WTC11 (cell line): ENCODE data around the gene EDARADD. TPM values are rescaled to one million over a fixed set of nuclear protein-coding genes. Genes with fewer than 3 reads are reported as not detected.

Source experiments
- ATAC-seq: fragments of 200-7000 bp; cut with Tn5 transposase; 2 replicates; pipeline ENCODE4 v1.10.0; 2021; ENCODE audit warnings: mild to moderate bottlenecking, moderate library complexity
- CTCF ChIA-PET: fragments of 300-600 bp; sonication (Branson Sonifier 250); formaldehyde crosslinking; loops from one replicate; lab custom pipeline; 2021; ENCODE audit warnings: antibody characterized with exemption; lab: Charles Lee
- POLR2A ChIA-PET: fragments of 350-600 bp; sonication (Branson Sonifier 250); formaldehyde crosslinking; loops from one replicate; lab custom pipeline; 2021; ENCODE audit warnings: antibody characterized with exemption; lab: Charles Lee
- DNase-seq: peaks from one replicate; pipeline ENCODE4 v3.0.0; 2021; ENCODE audit warnings: low spot score
- H3K27ac Mint-ChIP-seq: 2 replicates; pipeline ENCODE4 v1.8.0; 2021; ENCODE audit warnings: mixed read lengths
- H3K27me3 Mint-ChIP-seq: 2 replicates; pipeline ENCODE4 v1.8.0; 2021; ENCODE audit warnings: low read depth, mild to moderate bottlenecking, moderate library complexity, mixed read lengths
- H3K36me3 Mint-ChIP-seq: 2 replicates; pipeline ENCODE4 v1.8.0; 2021; ENCODE audit warnings: mixed read lengths
- H3K4me1 Mint-ChIP-seq: 2 replicates; pipeline ENCODE4 v1.8.0; 2022; ENCODE audit warnings: mixed read lengths
- H3K4me3 Mint-ChIP-seq: 2 replicates; pipeline ENCODE4 v1.8.0; 2021; ENCODE audit warnings: mild to moderate bottlenecking, moderate library complexity, mixed read lengths
- H3K9me3 Mint-ChIP-seq: 2 replicates; pipeline ENCODE4 v1.8.0; 2021; ENCODE audit warnings: mixed read lengths
- CTCF ChIP-seq: fragments of 200-600 bp; IDR thresholded peaks from 2 replicates; pipeline ENCODE4 v1.8.0; 2022; ENCODE audit warnings: antibody characterized with exemption
- E2F1 ChIP-seq: sonication (generic); formaldehyde crosslinking; IDR thresholded peaks from 2 replicates; pipeline ENCODE4 v1.8.0; 2022; ENCODE audit warnings: mild to moderate bottlenecking, missing genetic modification reagents
- IRF1 ChIP-seq: sonication (generic); formaldehyde crosslinking; IDR thresholded peaks from 2 replicates; pipeline ENCODE4 v1.8.0; 2023; ENCODE audit warnings: missing genetic modification reagents
- IRF2 ChIP-seq: sonication (generic); formaldehyde crosslinking; IDR thresholded peaks from 2 replicates; pipeline ENCODE4 v1.8.0; 2022; ENCODE audit warnings: low read depth, missing genetic modification reagents, borderline replicate concordance
- OVOL2 ChIP-seq: fragments of 250-450 bp; sonication (Bioruptor Pico); IDR thresholded peaks from 2 replicates; pipeline ENCODE4 v1.9.0; 2021; ENCODE audit warnings: mild to moderate bottlenecking, borderline replicate concordance
- RORB ChIP-seq: fragments of 250-450 bp; sonication (Bioruptor Pico); IDR thresholded peaks from 2 replicates; pipeline ENCODE4 v1.9.0; 2021; ENCODE audit warnings: mild to moderate bottlenecking
- TCF7 ChIP-seq: sonication (generic); formaldehyde crosslinking; IDR thresholded peaks from 2 replicates; pipeline ENCODE4 v1.8.0; 2022; ENCODE audit warnings: mild to moderate bottlenecking, low read depth, missing genetic modification reagents, moderate library complexity
- ZMAT4 ChIP-seq: fragments of 250-450 bp; sonication (Bioruptor Pico); IDR thresholded peaks from 2 replicates; pipeline ENCODE4 v1.9.0; 2021; ENCODE audit warnings: mild to moderate bottlenecking
- ZNF121 ChIP-seq: sonication (generic); formaldehyde crosslinking; IDR thresholded peaks from 2 replicates; pipeline ENCODE4 v1.8.0; 2023; ENCODE audit warnings: missing genetic modification reagents
- ZNF232 ChIP-seq: sonication (generic); formaldehyde crosslinking; IDR thresholded peaks from 2 replicates; pipeline ENCODE4 v1.8.0; 2022; ENCODE audit warnings: mild to moderate bottlenecking, missing genetic modification reagents
- ZNF423 ChIP-seq: fragments of 250-450 bp; sonication (Bioruptor Pico); IDR thresholded peaks from 2 replicates; pipeline ENCODE4 v2.1.2; 2022; ENCODE audit warnings: mild to moderate bottlenecking, moderate library complexity
- total RNA-seq: library from RNA; stranded (reverse); gene quantifications from 3 replicates; pipeline ENCODE4 v1.2.3, GENCODE V29; 2021

EDARADD gene
- total RNA-seq, 1 experiment from 2014 or later, result 5.0 TPM

- Mint-ChIP-seq H3K27ac (0 out of 2 replicates have a peak overlapping the region, but pooled peaks have one; percentile 53), H3K9me3 (no peaks in the 10 kb centered on the region), H3K4me3 (no peak overlapping the region), H3K4me1 (peaks cover 24% of the 10 kb centered on the region), H3K27me3 (no peaks in the 10 kb centered on the region), H3K36me3 (no peaks in the 10 kb centered on the region)
- TF ChIP-seq IRF2 (no peak), ZNF121 (0 out of 2 replicates have a peak, but pooled peaks have one; percentile 13), RORB (CRISPR knock-in tag) (no peak), E2F1 (CRISPR knock-in tag) (no peak)
- POLR2A ChIA-PET, result no interaction called here
- DNase-seq, result no peak
- CTCF ChIA-PET, result interaction anchor here (1.0 kb wide), 2 partner anchors 21 to 59 kb away, joined by 3 to 5 read pairs; no protein-coding TSS in a partner anchor
- no peak for ATAC-seq
These were observed 79.0 kb downstream of the EDARADD start for GRCh38 chr1:236472850-236473788.

GRCh38 chr1:236476019-236476418, 81.9 kb downstream of the EDARADD start:
- CTCF ChIA-PET, result no interaction called here
- no peak overlapping the region for H3K4me3 Mint-ChIP-seq
- no peak for DNase-seq
- no peak for TF ChIP-seq IRF1 (CRISPR knock-in tag)
- TF ChIP-seq, all 79 proteins: peak for 0
- Mint-ChIP-seq H3K27me3 (no peaks in the 10 kb centered on the region), H3K36me3 (no peaks in the 10 kb centered on the region), H3K4me1 (peaks cover 25% of the 10 kb centered on the region), H3K9me3 (no peaks in the 10 kb centered on the region), H3K27ac (no peak overlapping the region)
- ATAC-seq, result no peak
- POLR2A ChIA-PET, result interaction anchor here (0.6 kb wide), 1 partner anchor 288 kb away, joined by 3 read pairs; no protein-coding TSS in a partner anchor

GRCh38 chr1:236480758-236481436, 86.8 kb downstream of the EDARADD start:
- ChIA-PET POLR2A (no interaction called here), CTCF (interaction anchor here (0.8 kb wide), 1 partner anchor 29 kb away, joined by 3 read pairs; no protein-coding TSS in a partner anchor)
- H3K4me3 Mint-ChIP-seq, result no peak overlapping the region
- no peaks in the 10 kb centered on the region for H3K27me3 Mint-ChIP-seq
- ATAC-seq (no peak), DNase-seq (no peak)
- H3K36me3 Mint-ChIP-seq, result peaks cover 11% of the 10 kb centered on the region; the same call in 1 of the 2 replicates
- no peaks in the 10 kb centered on the region for H3K9me3 Mint-ChIP-seq
- TF ChIP-seq CTCF (no peak), OVOL2 (CRISPR knock-in tag) (no peak), ZMAT4 (CRISPR knock-in tag) (no peak), ZNF423 (CRISPR knock-in tag) (peak; percentile 74)
- no peak overlapping the region for H3K27ac Mint-ChIP-seq
- peaks cover 6% of the 10 kb centered on the region for H3K4me1 Mint-ChIP-seq

GRCh38 chr1:236484310-236484971, 90.4 kb downstream of the EDARADD start:
- H3K9me3 Mint-ChIP-seq, result no peaks in the 10 kb centered on the region

More at GRCh38 chr1:236484310-236484971, 90.4 kb downstream of the EDARADD start:
- H3K27me3 Mint-ChIP-seq, result no peaks in the 10 kb centered on the region
- peaks cover 11% of the 10 kb centered on the region; the same call in 1 of the 2 replicates for H3K36me3 Mint-ChIP-seq
- no peak overlapping the region for H3K4me3 Mint-ChIP-seq
- H3K4me1 Mint-ChIP-seq, result peaks cover 14% of the 10 kb centered on the region
- no peak overlapping the region for H3K27ac Mint-ChIP-seq
- ChIA-PET POLR2A (interaction anchor here (0.6 kb wide), 1 partner anchor 547 kb away, joined by 3 read pairs; no protein-coding TSS in a partner anchor), CTCF (interaction anchor here (0.7 kb wide), 1 partner anchor 33 kb away, joined by 3 read pairs; no protein-coding TSS in a partner anchor)
- TF ChIP-seq TCF7 (CRISPR knock-in tag), result no peak
- TF ChIP-seq ZNF121, result no peak
- no peak for TF ChIP-seq ZNF232 (CRISPR knock-in tag)
- DNase-seq, result no peak
- ATAC-seq, result no peak
